Upper lobe of left lung (tissue), 6 donors: ENCODE results near the gene CD248. TPM values are rescaled to one million over a fixed set of nuclear protein-coding genes. Genes with fewer than 3 reads are reported as not detected.

Experiments
- ATAC-seq, 2 donors: fragments of 200-7000 bp; cut with Tn5 transposase; one replicate each; pipeline ENCODE4 v1.9.1; 2022; ENCODE audit warnings: mild to moderate bottlenecking in 2 of 2, moderate library complexity in 2 of 2; ENCODE audit not compliant: low FRiP score in 2 of 2
- DNase-seq, 2 donors: peaks; one replicate each; pipeline ENCODE4 v3.0.0-alpha.2; 2019 to 2020
- H3K27ac ChIP-seq, 4 donors: fragments of 200-600 bp; sonication (generic); one replicate each; pipeline ENCODE4 v1.5.1; 2016 to 2019
- H3K27me3 ChIP-seq, 4 donors: fragments of 200-600 bp; sonication (generic); one replicate each; pipeline ENCODE4 v1.5.1; 2017 to 2019
- H3K36me3 ChIP-seq, 4 donors: fragments of 200-600 bp; sonication (generic); one replicate each; pipeline ENCODE4 v1.5.1; 2016 to 2019
- H3K4me1 ChIP-seq, 4 donors: fragments of 200-600 bp; sonication (generic); one replicate each; pipeline ENCODE4 v1.5.1; 2018 to 2019
- H3K4me3 ChIP-seq, 4 donors: fragments of 200-600 bp; sonication (generic); one replicate each; pipeline ENCODE4 v1.5.1; 2017 to 2019; ENCODE audit warnings: mild to moderate bottlenecking in 2 of 4, moderate library complexity in 1 of 4
- H3K9me3 ChIP-seq, 4 donors: fragments of 200-600 bp; sonication (generic); one replicate each; pipeline ENCODE4 v1.5.1; 2018 to 2019
- EP300 ChIP-seq, 4 donors: sonication (generic); formaldehyde crosslinking; IDR thresholded peaks; one replicate each; pipeline ENCODE4 v1.5.1; 2017; ENCODE audit warnings: antibody characterized with exemption in 4 of 4, control low read depth in 2 of 4
- POLR2A ChIP-seq, 4 donors: fragments of 450-650 bp; IDR thresholded peaks; one replicate each; pipeline ENCODE4 v1.5.1; 2016 to 2017; ENCODE audit warnings: antibody characterized with exemption in 4 of 4, mild to moderate bottlenecking in 2 of 4
- POLR2AphosphoS5 ChIP-seq, 2 donors: sonication (generic); formaldehyde crosslinking; IDR thresholded peaks; one replicate each; pipeline ENCODE4 v1.5.1; 2017; ENCODE audit warnings: antibody characterized with exemption in 2 of 2
- WGBS, 2 donors: methylation state at CpG; one replicate each; pipeline ENCODE4 v1.1.5; 2017 to 2018; 5-methylcytosine and 5-hydroxymethylcytosine counted together
- total RNA-seq, 6 donors: library from RNA; depleted of rRNA in 4 of 6; stranded (reverse); fragments of >200 nt in 4 of 6; gene quantifications; one replicate each; pipeline versions ENCODE4 v1.1.0 to v1.2.1, GENCODE V29; 2016 to 2021
- TF ChIP-seq, protein P1 (sequence below), 6 experiments: fragments of 450-650 bp in 4 of 6; fragments of 200-600 bp in 2 of 6; sonication (generic) in 2 of 6; IDR thresholded peaks; one replicate each; pipeline ENCODE4 v1.5.1; 2016 to 2019; ENCODE audit warnings: antibody characterized with exemption in 6 of 6
- donor health status: DM: no; HTN: no; CAD: no; lungs with moderate emphysema.
- donor health status: DM: no; HTN: yes; CAD: no; lungs with severe emphysema.

The CD248 gene, protein sequence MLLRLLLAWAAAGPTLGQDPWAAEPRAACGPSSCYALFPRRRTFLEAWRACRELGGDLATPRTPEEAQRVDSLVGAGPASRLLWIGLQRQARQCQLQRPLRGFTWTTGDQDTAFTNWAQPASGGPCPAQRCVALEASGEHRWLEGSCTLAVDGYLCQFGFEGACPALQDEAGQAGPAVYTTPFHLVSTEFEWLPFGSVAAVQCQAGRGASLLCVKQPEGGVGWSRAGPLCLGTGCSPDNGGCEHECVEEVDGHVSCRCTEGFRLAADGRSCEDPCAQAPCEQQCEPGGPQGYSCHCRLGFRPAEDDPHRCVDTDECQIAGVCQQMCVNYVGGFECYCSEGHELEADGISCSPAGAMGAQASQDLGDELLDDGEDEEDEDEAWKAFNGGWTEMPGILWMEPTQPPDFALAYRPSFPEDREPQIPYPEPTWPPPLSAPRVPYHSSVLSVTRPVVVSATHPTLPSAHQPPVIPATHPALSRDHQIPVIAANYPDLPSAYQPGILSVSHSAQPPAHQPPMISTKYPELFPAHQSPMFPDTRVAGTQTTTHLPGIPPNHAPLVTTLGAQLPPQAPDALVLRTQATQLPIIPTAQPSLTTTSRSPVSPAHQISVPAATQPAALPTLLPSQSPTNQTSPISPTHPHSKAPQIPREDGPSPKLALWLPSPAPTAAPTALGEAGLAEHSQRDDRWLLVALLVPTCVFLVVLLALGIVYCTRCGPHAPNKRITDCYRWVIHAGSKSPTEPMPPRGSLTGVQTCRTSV
- total RNA-seq, result 10 to 100 TPM in 2 of 6 donors, 1 to 10 TPM in 3, under 1 TPM in 1; 0.59 to 85.6 (median 6.5) TPM

GRCh38 chr11:66316849-66317251 lies at the start of gene CD248:
TSS of gene CD248 (minus strand) at chr11:66317044. CDS start at chr11:66317027, 17 bp downstream.
- H3K4me3 ChIP-seq, result peak within 1 kb of the TSS; percentile 8 to 71 (median 38)
- no peaks in the 10 kb centered on the region for H3K36me3 ChIP-seq
- no peaks in the 10 kb centered on the region for H3K9me3 ChIP-seq
- H3K27ac ChIP-seq, result peak within 1 kb of the TSS; percentile 67 to 86 (median 84)
- H3K27me3 ChIP-seq, result no peaks in the 10 kb centered on the region
- TF ChIP-seq EP300 (IDR thresholded peaks at IDR 0.05) (no peak), POLR2AphosphoS5 (IDR thresholded peaks at IDR 0.05) (no peak), POLR2A (IDR thresholded peaks at IDR 0.05) (peak in 1 of 4 donors; percentile 23)
- TF ChIP-seq, protein P1, sequence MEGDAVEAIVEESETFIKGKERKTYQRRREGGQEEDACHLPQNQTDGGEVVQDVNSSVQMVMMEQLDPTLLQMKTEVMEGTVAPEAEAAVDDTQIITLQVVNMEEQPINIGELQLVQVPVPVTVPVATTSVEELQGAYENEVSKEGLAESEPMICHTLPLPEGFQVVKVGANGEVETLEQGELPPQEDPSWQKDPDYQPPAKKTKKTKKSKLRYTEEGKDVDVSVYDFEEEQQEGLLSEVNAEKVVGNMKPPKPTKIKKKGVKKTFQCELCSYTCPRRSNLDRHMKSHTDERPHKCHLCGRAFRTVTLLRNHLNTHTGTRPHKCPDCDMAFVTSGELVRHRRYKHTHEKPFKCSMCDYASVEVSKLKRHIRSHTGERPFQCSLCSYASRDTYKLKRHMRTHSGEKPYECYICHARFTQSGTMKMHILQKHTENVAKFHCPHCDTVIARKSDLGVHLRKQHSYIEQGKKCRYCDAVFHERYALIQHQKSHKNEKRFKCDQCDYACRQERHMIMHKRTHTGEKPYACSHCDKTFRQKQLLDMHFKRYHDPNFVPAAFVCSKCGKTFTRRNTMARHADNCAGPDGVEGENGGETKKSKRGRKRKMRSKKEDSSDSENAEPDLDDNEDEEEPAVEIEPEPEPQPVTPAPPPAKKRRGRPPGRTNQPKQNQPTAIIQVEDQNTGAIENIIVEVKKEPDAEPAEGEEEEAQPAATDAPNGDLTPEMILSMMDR (IDR thresholded peaks at IDR 0.05), result no peak
- DNase-seq (peak; percentile 50 to 90), ATAC-seq (peak in 1 of 2 donors; percentile 53)
- 24% methylated on average over 7 of the region's 29 CpGs; no CpG with 5 or more reads in 1 of the 2 donors for WGBS, 2 donors
- peaks cover 32 to 44% (median 36%) of the 10 kb centered on the region in 4 donors for H3K4me1 ChIP-seq

DNA sequence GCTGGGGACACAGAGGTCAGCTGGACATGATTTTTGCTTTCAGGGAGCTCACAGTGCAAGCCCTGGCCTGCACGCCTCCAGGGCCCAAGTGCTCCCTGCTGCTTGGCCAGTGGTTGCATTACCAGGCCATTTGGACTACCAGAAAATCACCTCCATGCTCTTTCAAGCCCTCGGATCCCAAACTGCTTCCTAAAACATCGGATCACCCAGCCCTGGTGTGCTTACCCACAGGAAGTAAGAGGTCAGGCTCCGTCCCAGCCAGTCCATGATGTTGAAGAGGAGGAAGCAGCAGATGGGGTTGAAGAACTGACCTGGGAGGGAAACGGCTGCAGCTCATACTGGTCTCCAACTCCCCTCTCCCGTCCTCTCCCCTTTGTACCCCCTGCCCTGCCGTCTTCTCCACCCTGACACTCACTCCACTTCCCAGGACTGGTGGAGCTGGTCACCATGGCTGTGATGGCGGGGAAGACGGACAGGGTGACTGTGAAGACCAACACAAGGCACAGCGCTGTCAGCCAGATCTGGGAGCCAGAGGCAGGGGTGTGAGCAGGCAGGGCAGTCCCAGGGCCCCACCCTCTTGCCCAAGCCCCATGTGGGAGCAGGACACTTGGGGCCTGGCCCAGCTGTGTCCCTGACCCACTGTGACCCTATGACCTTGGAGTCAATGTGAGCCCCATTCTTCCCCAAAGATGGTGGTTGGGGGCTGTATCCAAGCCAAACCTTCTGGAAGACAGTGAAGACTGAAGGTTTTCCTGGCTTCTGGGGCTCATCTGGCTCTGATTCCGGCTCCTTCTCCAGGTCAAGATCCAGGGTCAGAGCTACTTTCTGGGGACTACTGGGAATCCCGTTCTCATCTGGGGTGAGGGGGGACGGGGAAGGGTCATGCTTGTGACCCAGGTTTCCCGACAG lies 49.1 kb upstream of the CD248 start:
- H3K36me3 ChIP-seq, result peaks cover 0 to 7% (median 2%) of the 10 kb centered on the region in 4 donors
- H3K4me1 ChIP-seq, result peaks cover 7 to 25% (median 16%) of the 10 kb centered on the region in 4 donors
- no peaks in the 10 kb centered on the region for H3K27me3 ChIP-seq
- WGBS, 2 donors, result 76 to 84% methylated on average over 11 to 14 of the region's 14 CpGs
- H3K27ac ChIP-seq, result no peak overlapping the region
- TF ChIP-seq POLR2A (IDR thresholded peaks at IDR 0.05), result peak in 1 of 4 donors; percentile 7
- TF ChIP-seq EP300 (IDR thresholded peaks at IDR 0.05), result no peak
- DNase-seq, result no peak
- no peak overlapping the region for H3K4me3 ChIP-seq
- H3K9me3 ChIP-seq, result no peaks in the 10 kb centered on the region
- ATAC-seq, result no peak

DNA sequence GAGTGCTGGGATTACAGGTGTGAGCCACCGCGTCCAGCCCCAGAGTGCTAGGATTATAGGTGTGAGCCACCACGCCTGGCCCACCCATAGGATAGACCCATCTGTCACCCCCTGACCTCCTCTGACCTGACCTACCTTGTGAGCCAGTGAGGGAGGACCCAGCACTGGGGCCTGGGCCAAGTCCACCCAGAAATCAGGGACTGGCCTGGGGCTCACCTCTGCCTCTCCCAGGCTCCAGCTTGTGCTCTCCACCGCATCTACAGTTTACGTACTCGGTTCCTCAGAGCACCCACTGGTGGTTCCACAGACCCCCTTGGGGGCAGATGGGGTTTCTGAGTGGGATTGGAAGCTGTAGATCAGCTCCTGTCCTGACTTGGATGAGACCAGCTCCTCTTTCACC lies 48.3 kb upstream of the CD248 start:
- TF ChIP-seq POLR2AphosphoS5 (IDR thresholded peaks at IDR 0.05), result no peak
- DNase-seq, result no peak
- H3K4me1 ChIP-seq, result peaks cover 7 to 18% (median 12%) of the 10 kb centered on the region in 4 donors
- no peaks in the 10 kb centered on the region for H3K27me3 ChIP-seq
- no peaks in the 10 kb centered on the region for H3K9me3 ChIP-seq
- peaks cover 0 to 7% (median 2%) of the 10 kb centered on the region in 4 donors for H3K36me3 ChIP-seq
- no peak overlapping the region for H3K4me3 ChIP-seq
- 89 to 100% methylated on average over 3 to 6 of the region's 6 CpGs for WGBS, 2 donors
- no peak overlapping the region for H3K27ac ChIP-seq
- no peak for ATAC-seq

- ATAC-seq (peak in 1 of 2 donors; percentile 51), DNase-seq (peak in 1 of 2 donors; percentile 31)
- Histone ChIP-seq H3K9me3 (no peaks in the 10 kb centered on the region), H3K4me3 (no peak overlapping the region), H3K27me3 (no peaks in the 10 kb centered on the region), H3K27ac (peak overlapping the region in 3 of 4 donors; percentile 25 to 67 (median 63)), H3K36me3 (peaks cover 0 to 5% (median 2%) of the 10 kb centered on the region in 4 donors), H3K4me1 (peaks cover 7 to 15% (median 11%) of the 10 kb centered on the region in 4 donors)
- TF ChIP-seq, protein P1 (IDR thresholded peaks at IDR 0.05), result peak in 5 of 6 experiments; percentile 24 to 56 (median 49)
- TF ChIP-seq POLR2A (IDR thresholded peaks at IDR 0.05) (no peak), POLR2AphosphoS5 (IDR thresholded peaks at IDR 0.05) (no peak), EP300 (IDR thresholded peaks at IDR 0.05) (no peak)
- 80 to 81% methylated on average over 13 to 15 of the region's 15 CpGs for WGBS, 2 donors
Measured at GRCh38 chr11:66363805-66364535, 47.1 kb upstream of the CD248 start.

DNA sequence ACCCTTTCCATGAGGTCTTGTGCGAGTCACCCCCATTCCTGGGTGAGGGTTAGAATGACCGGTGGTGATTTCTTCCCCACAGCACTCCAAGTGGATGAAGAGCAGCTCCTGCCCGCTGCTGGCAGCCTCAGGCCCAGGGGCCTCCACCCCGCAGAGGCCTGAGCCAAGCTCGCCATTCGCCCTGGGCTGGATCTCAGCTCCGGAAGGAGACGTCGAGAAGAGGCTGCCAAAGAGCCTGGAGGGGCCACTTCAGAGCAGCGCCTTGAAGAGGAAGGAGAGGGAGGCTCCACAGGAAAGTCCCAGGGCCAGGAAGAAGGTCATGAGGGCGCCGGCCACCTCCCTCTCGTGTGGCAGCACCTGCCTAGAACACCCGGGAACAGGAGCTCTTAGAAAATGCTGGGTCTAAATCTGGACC lies 46.4 kb upstream of the CD248 start:
- peak in 1 of 4 donors; percentile 16 for TF ChIP-seq POLR2A (IDR thresholded peaks at IDR 0.05)
- TF ChIP-seq, protein P1 (IDR thresholded peaks at IDR 0.05), result no peak
- peak in 1 of 2 donors; percentile 31 for TF ChIP-seq POLR2AphosphoS5 (IDR thresholded peaks at IDR 0.05)
- TF ChIP-seq EP300 (IDR thresholded peaks at IDR 0.05), result peak in 1 of 4 donors; percentile 28
- Histone ChIP-seq H3K4me3 (peak overlapping the region in 1 of 4 donors; percentile 6), H3K27me3 (no peaks in the 10 kb centered on the region), H3K9me3 (no peaks in the 10 kb centered on the region), H3K36me3 (peaks cover 0 to 4% (median 0%) of the 10 kb centered on the region in 4 donors), H3K4me1 (peaks cover 7 to 15% (median 11%) of the 10 kb centered on the region in 4 donors), H3K27ac (peak overlapping the region in 3 of 4 donors; percentile 25 to 67 (median 63))
- DNase-seq (peak; percentile 61 to 88), ATAC-seq (peak; percentile 18 to 84)
- WGBS, 2 donors, result 60 to 73% methylated on average over 1 to 14 of the region's 14 CpGs
